GM19035 (cell line): ENCODE measurements around the gene IL1RL1.
A peak's percentile ranks its signal among the peaks of the same experiment; 100 is the strongest.
"Not testable (repeated sequence)": the region's sequence is repeated elsewhere in the genome, so short reads cannot be mapped to it uniquely, and the experiment has no call there.

Experiments
- ATAC-seq: cut with Tn5 transposase; IDR thresholded peaks from one replicate; pipeline ENCODE4 v1.9.1; 2021; ENCODE audit not compliant: unreplicated experiment

IL1RL1 gene

GRCh38 chr2:102291319-102292075 is 19.9 kb upstream of the IL1RL1 start:
- no peak for ATAC-seq

DNA sequence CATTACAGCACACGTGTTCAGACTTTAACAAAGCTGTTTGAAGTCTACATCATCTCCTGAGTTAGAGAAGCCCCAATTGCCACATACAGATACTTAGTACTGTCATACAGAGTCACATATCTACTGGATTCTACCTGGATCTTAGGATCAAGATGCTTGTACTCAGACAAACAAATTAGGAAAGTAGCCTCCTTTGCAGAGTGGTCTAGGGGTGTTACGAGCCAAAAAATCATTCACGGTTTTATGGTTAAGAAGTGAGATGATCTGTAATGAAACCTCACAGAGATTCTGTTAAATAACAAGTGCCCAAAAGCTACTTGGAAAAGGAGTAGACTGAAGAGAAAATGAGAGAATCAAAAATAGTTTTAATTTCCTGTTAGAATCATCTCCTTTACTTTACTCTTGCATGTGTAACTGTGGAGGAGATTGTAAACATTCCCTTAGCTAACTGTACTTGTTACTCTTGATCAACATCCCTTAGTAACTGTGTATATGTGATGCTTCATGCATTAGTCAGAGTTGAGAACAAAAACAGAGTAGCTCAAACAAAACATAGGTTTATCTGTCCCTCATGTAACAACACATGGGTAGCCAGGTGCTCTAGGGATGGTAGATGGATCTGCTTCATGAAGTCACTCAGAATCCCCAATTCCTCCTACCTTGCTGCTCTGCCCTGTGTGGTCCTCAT is 16.4 kb upstream of the IL1RL1 start:
- ATAC-seq: no peak

DNA sequence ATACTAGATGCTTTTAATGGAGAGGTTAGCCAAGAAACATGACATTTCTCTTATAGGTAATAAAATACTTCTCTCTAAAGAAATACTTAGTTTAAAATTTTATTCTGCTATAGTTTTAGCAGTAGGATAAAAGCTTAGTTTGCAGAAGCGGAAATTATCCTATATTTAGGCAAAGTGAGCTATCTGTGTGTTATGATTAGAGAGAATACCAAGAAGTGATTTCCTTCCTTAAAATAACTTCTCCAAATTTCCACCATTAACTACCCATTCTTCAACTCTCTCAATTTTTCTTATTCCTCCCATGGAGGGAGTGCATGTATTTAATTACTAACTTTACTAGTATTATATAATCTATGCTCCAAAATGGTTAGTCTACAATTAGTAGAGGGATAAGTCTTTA is 15.8 kb upstream of the IL1RL1 start:
- no peak for ATAC-seq

DNA sequence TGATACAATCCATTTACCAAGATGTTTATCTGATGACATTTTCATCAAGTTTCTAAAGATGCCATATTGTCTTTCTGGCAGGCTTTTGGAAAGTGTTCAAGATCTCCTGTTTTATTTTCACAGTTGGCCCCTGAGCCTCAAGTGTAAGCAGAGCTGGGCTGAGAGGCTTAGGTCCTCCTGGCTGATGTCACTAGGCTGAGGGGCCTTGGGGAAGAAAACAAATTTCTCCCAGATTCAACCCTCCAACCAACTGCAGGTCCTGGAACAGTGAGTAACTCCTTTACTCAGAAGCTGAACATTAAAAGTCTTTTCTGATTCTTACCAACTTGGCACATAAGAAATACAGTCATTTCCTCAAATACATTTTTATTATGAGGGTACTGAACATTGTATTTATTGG is 14.9 kb upstream of the IL1RL1 start:
- ATAC-seq: no peak

DNA sequence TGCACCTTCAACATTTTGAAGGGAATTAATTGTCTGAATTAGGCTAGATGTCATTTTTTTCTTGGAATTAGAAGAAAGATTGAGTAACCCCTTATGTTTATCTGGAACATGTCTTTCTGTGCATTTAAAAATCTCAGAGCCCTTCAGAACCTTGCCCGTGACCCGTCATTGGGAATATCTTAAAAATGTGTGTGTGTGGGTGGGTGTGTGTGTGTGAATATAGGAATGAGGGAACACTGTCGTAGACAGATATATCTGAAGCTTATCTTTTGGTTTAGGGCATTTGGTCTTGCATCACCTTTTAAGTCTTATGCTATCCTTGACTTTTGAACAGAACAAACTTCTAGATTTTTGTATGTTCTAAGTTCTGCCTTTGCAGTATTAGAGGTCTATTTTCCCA is 13.5 kb upstream of the IL1RL1 start:
- no peak for ATAC-seq

GRCh38 chr2:102301867-102302362 is 9.4 kb upstream of the IL1RL1 start:
- peak; percentile 71 for ATAC-seq

DNA sequence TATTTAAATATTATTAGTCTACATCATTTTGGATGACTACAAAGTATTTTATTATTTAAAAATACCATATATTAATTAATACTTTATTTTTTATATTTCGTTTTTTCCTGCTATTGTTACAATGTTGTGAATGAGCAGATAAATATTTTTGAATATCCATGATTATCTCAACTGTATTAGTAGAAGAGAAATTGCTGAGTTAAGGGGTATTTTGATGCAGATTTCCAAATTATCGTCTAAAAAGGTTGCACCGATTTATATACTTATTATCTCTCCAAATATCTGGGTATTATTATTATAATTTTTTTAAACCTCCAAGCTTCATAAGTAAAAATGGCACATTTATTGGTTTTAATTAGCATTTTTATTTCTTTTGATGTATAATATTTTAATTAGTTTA is 8.9 kb upstream of the IL1RL1 start:
- ATAC-seq: no peak

- ATAC-seq: no peak
Measured at GRCh38 chr2:102303589-102303988, 7.8 kb upstream of the IL1RL1 start.

DNA sequence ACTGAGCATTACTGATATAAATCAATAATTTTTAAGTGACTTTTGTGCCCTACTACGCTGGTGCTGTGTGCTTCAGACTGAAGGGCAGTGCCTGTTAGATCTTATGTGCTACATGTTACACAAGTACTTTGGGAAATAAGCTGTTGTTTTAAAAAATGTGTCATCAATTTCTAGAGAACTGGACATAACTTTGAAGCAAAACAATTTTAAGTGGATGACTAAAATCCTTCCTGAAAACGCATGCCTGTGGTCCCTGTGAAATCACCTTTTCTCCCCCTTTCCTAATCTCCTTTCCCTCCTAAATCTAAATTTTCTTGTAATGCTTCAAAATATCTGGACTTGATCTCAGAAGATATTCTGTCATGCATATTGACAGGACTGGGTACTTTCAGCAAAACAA is 7.1 kb upstream of the IL1RL1 start:
- ATAC-seq: no peak

DNA sequence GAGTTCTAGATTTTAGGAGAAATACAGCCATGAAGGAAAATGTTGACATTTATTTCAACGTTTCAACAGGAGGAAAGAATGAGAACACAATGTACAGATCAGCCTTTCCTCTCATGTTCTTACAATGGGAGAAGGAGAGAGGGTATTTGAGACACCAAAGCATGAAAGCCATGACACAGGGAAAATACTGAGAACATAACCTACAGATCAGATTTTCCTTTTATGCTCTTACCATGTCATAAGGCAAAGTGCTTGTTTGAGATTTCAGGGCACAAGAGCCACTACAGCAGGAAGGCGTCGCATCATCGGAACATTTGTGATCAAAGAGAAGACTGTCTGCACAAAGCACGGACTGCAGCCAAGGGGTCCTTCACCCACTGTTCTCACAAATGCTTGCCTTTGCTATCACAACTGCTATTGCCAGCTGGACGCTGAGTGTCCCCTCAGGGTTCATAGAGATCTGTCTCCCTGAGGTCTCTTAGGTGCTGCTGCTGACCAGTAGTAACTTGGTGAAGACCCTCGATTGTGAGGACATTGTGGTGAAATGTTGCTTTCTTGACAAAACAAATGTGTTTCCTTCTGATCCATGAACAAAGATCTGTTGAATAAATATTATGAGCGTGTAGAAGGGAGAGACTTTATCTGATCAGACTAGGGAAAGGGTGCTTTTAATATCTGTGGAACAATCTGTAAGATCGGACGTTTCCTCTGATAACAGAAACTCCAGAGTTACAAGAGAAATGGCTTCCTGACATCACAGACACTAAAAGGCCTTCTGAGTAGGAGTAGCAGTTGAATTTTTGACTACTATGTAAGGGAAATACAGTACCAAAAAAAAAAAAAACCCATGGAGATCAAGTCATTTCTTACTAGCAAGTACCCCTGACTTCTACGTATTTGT is 6.4 kb upstream of the IL1RL1 start:
- ATAC-seq: no peak

GRCh38 chr2:102306125-102306524 is 5.2 kb upstream of the IL1RL1 start:
- ATAC-seq: no peak

DNA sequence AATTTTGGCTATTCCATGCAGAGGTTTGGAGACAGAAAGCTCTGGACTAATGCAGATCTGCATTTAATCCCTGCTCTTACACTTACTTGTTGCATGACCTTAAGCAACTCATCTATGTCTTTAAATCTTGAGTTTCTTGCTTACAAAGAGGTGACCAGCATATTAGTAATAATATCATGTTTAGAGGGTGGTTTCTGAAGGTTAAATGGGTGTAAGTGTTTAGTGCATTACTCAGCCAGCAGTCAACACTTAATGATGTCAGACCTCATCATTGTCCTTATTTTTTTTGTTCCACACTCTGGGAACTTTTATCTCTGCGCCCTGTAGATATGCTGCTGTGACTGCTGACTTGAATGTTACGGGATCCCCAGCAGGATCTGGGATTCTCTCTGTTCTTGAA is 1.7 kb downstream of the IL1RL1 start:
- ATAC-seq: no peak

DNA sequence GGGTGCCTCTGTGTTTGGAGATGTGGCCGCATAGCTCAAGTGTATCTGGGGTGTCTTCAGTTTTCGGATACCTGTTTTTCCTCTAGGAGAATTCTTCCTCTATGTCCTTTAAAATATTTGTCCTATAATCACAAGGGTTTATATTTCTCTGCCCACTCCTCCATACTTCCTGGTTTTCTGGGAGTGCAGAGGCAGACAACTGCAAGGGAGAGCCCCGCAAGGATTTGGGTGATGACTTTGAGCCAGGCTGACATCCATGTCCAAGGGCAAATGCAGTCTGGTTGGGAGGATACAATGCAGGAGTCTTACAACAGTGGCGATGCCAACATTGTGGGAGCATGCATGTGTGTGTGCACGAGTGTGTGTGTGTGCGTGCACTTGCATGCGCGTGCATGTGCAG is 2.1 kb downstream of the IL1RL1 start:
- ATAC-seq: no peak

GRCh38 chr2:102313950-102314349 is 2.6 kb downstream of the IL1RL1 start:
- no peak for ATAC-seq

- no peak for ATAC-seq
Measured at GRCh38 chr2:102315921-102316320, 4.6 kb downstream of the IL1RL1 start.

DNA sequence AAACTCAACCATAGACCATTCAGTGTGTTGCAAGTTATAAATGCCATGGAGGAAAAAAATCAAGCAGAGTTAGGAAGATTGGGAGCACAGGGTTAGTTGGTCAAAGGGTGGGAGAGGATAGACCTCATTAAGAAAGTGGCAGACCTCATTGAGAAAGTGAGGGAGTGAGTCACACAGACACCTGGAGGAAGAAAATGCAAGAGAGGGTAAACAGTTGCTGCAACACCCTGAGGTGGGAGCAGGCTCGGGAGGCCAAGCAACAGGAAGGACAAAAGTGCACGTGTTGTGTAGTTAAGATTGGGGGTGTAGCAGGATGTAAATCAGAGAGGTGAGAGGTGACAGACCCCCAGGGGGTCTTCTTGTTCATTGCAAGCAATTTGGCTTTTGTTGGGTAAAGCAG is 6.4 kb downstream of the IL1RL1 start:
- ATAC-seq: no peak

DNA sequence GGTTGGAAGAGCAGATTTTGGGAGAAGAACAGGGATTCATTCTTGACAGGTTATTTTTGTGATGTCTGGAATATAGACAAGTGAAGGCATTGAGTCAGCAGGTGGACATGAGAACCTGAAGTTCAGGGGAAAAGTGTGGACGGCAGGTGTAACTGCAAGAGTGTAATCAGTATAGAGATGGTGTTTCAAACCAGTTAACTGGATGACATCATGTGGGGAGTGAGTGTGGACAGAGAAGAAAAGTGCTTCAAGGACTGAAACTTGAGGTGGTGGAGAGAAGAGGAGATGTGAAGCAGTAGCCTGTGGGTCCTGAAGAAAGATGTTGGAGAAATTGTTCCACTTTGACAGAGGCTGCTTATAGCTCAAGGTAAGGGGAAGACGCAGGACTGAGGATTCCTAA is 7.1 kb downstream of the IL1RL1 start:
- no peak for ATAC-seq

GRCh38 chr2:102321941-102322719 is 10.8 kb downstream of the IL1RL1 start:
- no peak for ATAC-seq

GRCh38 chr2:102324914-102325313 is 13.6 kb downstream of the IL1RL1 start:
- not testable (repeated sequence) for ATAC-seq

GRCh38 chr2:102331311-102331980 is 20.1 kb downstream of the IL1RL1 start:
- no peak for ATAC-seq
